ENCODE data around the gene MAPRE3.
A peak's percentile ranks its signal among the peaks of the same experiment; 100 is the strongest.
"Not testable (repeated sequence)": the region's sequence is repeated elsewhere in the genome, so short reads cannot be mapped to it uniquely, and the experiment has no call there.

Gene MAPRE3

GRCh38 chr2:27071277-27071989 lies 101.0 kb downstream of the MAPRE3 start, which contains the start of gene OST4:
Gene OST4 (minus strand): TSS chr2:27071654.
- peaks cover 42% of the 10 kb centered on the region for H3K36me3 ChIP-seq (ENCODE audit: control insufficient read depth, insufficient read depth, low read length)
- H3K9me3 ChIP-seq (ENCODE audit: control insufficient read depth, low read length): no peaks in the 10 kb centered on the region
- WGBS, 2 experiments (ENCODE audit: insufficient coverage in 2 of 2): 0% methylated on average over 53 to 82 of the region's 86 CpGs
- H3K4me3 ChIP-seq (ENCODE audit: extremely low read depth, insufficient read depth, low read length, poor library complexity, severe bottlenecking): peak within 1 kb of the TSS; percentile 98
- peaks cover 16% of the 10 kb centered on the region for H3K4me1 ChIP-seq (ENCODE audit: control insufficient read depth, insufficient read depth, low read length, poor library complexity, severe bottlenecking)
- peak within 1 kb of the TSS; percentile 90 for H3K27ac ChIP-seq (ENCODE audit: low read depth, low read length, severe bottlenecking)

GRCh38 chr2:27071990-27072830 lies 101.8 kb downstream of the MAPRE3 start:
- WGBS, 2 experiments (ENCODE audit: insufficient coverage in 2 of 2): 3 to 9% methylated on average over 10 to 13 of the region's 34 CpGs
- Histone ChIP-seq H3K9me3 (ENCODE audit: control insufficient read depth, low read length) (no peaks in the 10 kb centered on the region), H3K4me1 (ENCODE audit: control insufficient read depth, insufficient read depth, low read length, poor library complexity, severe bottlenecking) (peaks cover 16% of the 10 kb centered on the region), H3K4me3 (ENCODE audit: extremely low read depth, insufficient read depth, low read length, poor library complexity, severe bottlenecking) (peak overlapping the region; percentile 98), H3K36me3 (ENCODE audit: control insufficient read depth, insufficient read depth, low read length) (peaks cover 36% of the 10 kb centered on the region), H3K27ac (ENCODE audit: low read depth, low read length, severe bottlenecking) (peak overlapping the region; percentile 90)

DNA sequence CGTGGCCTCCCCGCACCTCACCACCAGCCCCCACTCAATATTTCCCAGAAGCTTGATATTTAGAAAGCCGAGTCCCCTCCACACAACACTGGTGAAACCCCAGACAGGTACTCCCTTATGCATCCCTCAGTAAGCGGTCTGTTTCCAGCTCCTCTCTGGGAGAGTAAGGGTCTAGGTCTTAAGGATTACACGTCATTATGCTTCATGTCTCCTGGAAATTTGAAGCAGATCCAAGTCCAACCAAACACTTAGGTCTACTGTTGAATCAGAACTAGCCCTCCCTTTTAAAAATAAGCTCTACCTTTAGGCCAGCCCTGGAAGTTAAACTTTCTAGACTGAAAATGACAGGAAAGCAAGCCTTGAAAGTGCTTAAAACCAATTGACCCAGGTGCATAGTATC lies 102.5 kb downstream of the MAPRE3 start:
- WGBS, 2 experiments (ENCODE audit: insufficient coverage in 2 of 2): 59 to 75% methylated on average over 2 to 3 of the region's 5 CpGs
- Histone ChIP-seq H3K4me3 (ENCODE audit: extremely low read depth, insufficient read depth, low read length, poor library complexity, severe bottlenecking) (peak overlapping the region; percentile 98), H3K4me1 (ENCODE audit: control insufficient read depth, insufficient read depth, low read length, poor library complexity, severe bottlenecking) (peaks cover 16% of the 10 kb centered on the region), H3K36me3 (ENCODE audit: control insufficient read depth, insufficient read depth, low read length) (peaks cover 29% of the 10 kb centered on the region), H3K27ac (ENCODE audit: low read depth, low read length, severe bottlenecking) (peak overlapping the region; percentile 90), H3K9me3 (ENCODE audit: control insufficient read depth, low read length) (no peaks in the 10 kb centered on the region)

DNA sequence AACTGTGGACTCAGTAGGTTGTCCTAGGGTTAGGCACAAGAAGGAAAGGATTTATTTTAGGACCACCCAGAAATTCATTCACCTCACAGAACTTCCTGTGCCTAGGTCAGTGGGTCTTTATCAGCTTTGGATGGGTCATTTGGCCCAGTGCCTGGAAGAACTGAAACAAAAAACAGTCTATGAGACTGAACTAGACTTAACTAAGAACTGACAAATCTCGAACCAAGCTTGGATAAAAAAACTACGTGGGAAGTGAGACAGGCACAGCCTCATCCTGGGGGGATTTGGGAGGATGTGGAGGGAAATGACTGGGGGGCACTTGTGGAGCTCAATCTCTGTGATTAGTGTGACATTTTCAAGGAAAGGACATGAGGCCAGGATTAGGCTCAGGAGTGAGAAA lies 103.3 kb downstream of the MAPRE3 start:
- peaks cover 20% of the 10 kb centered on the region for H3K36me3 ChIP-seq (ENCODE audit: control insufficient read depth, insufficient read depth, low read length)
- WGBS, 2 experiments (ENCODE audit: insufficient coverage in 2 of 2): 83 to 95% methylated on average over 2 of the region's 2 CpGs
- peaks cover 16% of the 10 kb centered on the region for H3K4me1 ChIP-seq (ENCODE audit: control insufficient read depth, insufficient read depth, low read length, poor library complexity, severe bottlenecking)
- no peaks in the 10 kb centered on the region for H3K9me3 ChIP-seq (ENCODE audit: control insufficient read depth, low read length)
- H3K4me3 ChIP-seq (ENCODE audit: extremely low read depth, insufficient read depth, low read length, poor library complexity, severe bottlenecking): no peak overlapping the region
- H3K27ac ChIP-seq (ENCODE audit: low read depth, low read length, severe bottlenecking): no peak overlapping the region

- H3K4me3 ChIP-seq (ENCODE audit: extremely low read depth, insufficient read depth, low read length, poor library complexity, severe bottlenecking): no peak overlapping the region
- H3K9me3 ChIP-seq (ENCODE audit: control insufficient read depth, low read length): no peaks in the 10 kb centered on the region
- H3K36me3 ChIP-seq (ENCODE audit: control insufficient read depth, insufficient read depth, low read length): peaks cover 9% of the 10 kb centered on the region
- H3K27ac ChIP-seq (ENCODE audit: low read depth, low read length, severe bottlenecking): no peak overlapping the region
- H3K4me1 ChIP-seq (ENCODE audit: control insufficient read depth, insufficient read depth, low read length, poor library complexity, severe bottlenecking): peaks cover 9% of the 10 kb centered on the region
- WGBS, 2 experiments (ENCODE audit: insufficient coverage in 2 of 2): 92 to 98% methylated on average over 3 to 4 of the region's 4 CpGs
These were observed 104.5 kb downstream of the MAPRE3 start for GRCh38 chr2:27074738-27075565.

DNA sequence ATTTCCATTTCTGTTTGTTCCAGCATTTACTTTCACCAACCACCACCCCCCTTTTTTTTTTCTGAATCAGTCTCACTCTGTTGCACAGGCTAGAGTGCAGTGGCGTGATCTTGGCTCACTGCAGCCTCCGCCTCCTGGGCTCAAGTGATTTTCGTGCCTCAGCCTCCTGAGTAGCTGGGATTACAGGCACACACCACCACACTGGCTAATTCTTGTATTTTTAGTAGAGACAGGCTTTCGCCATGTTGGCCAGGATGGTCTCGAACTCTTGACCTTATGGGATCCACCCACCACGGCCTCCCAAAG lies 105.1 kb downstream of the MAPRE3 start:
- H3K27ac ChIP-seq (ENCODE audit: low read depth, low read length, severe bottlenecking); H3K4me1 ChIP-seq (ENCODE audit: control insufficient read depth, insufficient read depth, low read length, poor library complexity, severe bottlenecking); H3K4me3 ChIP-seq (ENCODE audit: extremely low read depth, insufficient read depth, low read length, poor library complexity, severe bottlenecking); H3K36me3 ChIP-seq (ENCODE audit: control insufficient read depth, insufficient read depth, low read length); H3K9me3 ChIP-seq (ENCODE audit: control insufficient read depth, low read length): not testable (repeated sequence)
- WGBS, 2 experiments (ENCODE audit: insufficient coverage in 2 of 2): 100% methylated on average over 1 to 6 of the region's 6 CpGs

GRCh38 chr2:27076323-27076722 lies 105.9 kb downstream of the MAPRE3 start:
- H3K27ac ChIP-seq (ENCODE audit: low read depth, low read length, severe bottlenecking): no peak overlapping the region
- 100% methylated on average over 4 of the region's 4 CpGs for WGBS, 2 experiments (ENCODE audit: insufficient coverage in 2 of 2)
- no peak overlapping the region for H3K4me3 ChIP-seq (ENCODE audit: extremely low read depth, insufficient read depth, low read length, poor library complexity, severe bottlenecking)

More at GRCh38 chr2:27076323-27076722, 105.9 kb downstream of the MAPRE3 start:
- peaks cover 3% of the 10 kb centered on the region for H3K4me1 ChIP-seq (ENCODE audit: control insufficient read depth, insufficient read depth, low read length, poor library complexity, severe bottlenecking)
- no peaks in the 10 kb centered on the region for H3K9me3 ChIP-seq (ENCODE audit: control insufficient read depth, low read length)
- H3K36me3 ChIP-seq (ENCODE audit: control insufficient read depth, insufficient read depth, low read length): no peaks in the 10 kb centered on the region

Measured in mesodermal cell (in vitro differentiated cells).